ENCODE data around the gene IGF2R. TPM values are rescaled to one million over a fixed set of nuclear protein-coding genes. Genes with fewer than 3 reads are reported as not detected.

Gene IGF2R
- total RNA-seq, 1 donor from 2014 or later = 105 TPM

- H3K27ac Mint-ChIP-seq (ENCODE audit: unreplicated experiment) = no peak overlapping the region
- H3K9me3 Mint-ChIP-seq (ENCODE audit: unreplicated experiment) = peaks cover 4% of the 10 kb centered on the region
- DNase-seq = no peak
- H3K4me3 Mint-ChIP-seq (ENCODE audit: unreplicated experiment) = no peak overlapping the region
- H3K36me3 Mint-ChIP-seq (ENCODE audit: unreplicated experiment) = peaks cover 14% of the 10 kb centered on the region
- no peak for TF ChIP-seq CTCF (IDR thresholded peaks at IDR 0.05; ENCODE audit: partially characterized antibody, unreplicated experiment)
- no peaks in the 10 kb centered on the region for H3K4me1 Mint-ChIP-seq (ENCODE audit: low read depth, unreplicated experiment)
- peaks cover 3% of the 10 kb centered on the region for H3K27me3 Mint-ChIP-seq (ENCODE audit: unreplicated experiment)
These were observed 172.3 kb downstream of the IGF2R start for GRCh38 chr6:160141001-160141726.

- DNase-seq = no peak
- H3K27ac Mint-ChIP-seq (ENCODE audit: unreplicated experiment) = no peak overlapping the region
- H3K4me1 Mint-ChIP-seq (ENCODE audit: low read depth, unreplicated experiment) = no peaks in the 10 kb centered on the region
These were observed 173.3 kb downstream of the IGF2R start for GRCh38 chr6:160142115-160142715.

GRCh38 chr6:160146454-160147145 is 177.7 kb downstream of the IGF2R start:
- Mint-ChIP-seq H3K4me1 (ENCODE audit: low read depth, unreplicated experiment) (no peaks in the 10 kb centered on the region), H3K36me3 (ENCODE audit: unreplicated experiment) (peaks cover 20% of the 10 kb centered on the region), H3K4me3 (ENCODE audit: unreplicated experiment) (no peak overlapping the region), H3K27me3 (ENCODE audit: unreplicated experiment) (peaks cover 2% of the 10 kb centered on the region), H3K9me3 (ENCODE audit: unreplicated experiment) (peaks cover 2% of the 10 kb centered on the region), H3K27ac (ENCODE audit: unreplicated experiment) (no peak overlapping the region)
- TF ChIP-seq CTCF (IDR thresholded peaks at IDR 0.05; ENCODE audit: partially characterized antibody, unreplicated experiment) = no peak
- DNase-seq = no peak

More at GRCh38 chr6:160142115-160142715, 173.3 kb downstream of the IGF2R start:
- Mint-ChIP-seq H3K9me3 (ENCODE audit: unreplicated experiment) (peaks cover 4% of the 10 kb centered on the region), H3K4me3 (ENCODE audit: unreplicated experiment) (peak overlapping the region; percentile 42), H3K27me3 (ENCODE audit: unreplicated experiment) (peaks cover 3% of the 10 kb centered on the region), H3K36me3 (ENCODE audit: unreplicated experiment) (peaks cover 14% of the 10 kb centered on the region)
- no peak for TF ChIP-seq CTCF (IDR thresholded peaks at IDR 0.05; ENCODE audit: partially characterized antibody, unreplicated experiment)

- H3K27ac Mint-ChIP-seq (ENCODE audit: unreplicated experiment) = no peak overlapping the region
- no peak for DNase-seq
- peaks cover 17% of the 10 kb centered on the region for H3K36me3 Mint-ChIP-seq (ENCODE audit: unreplicated experiment)
- peaks cover 2% of the 10 kb centered on the region for H3K27me3 Mint-ChIP-seq (ENCODE audit: unreplicated experiment)
- TF ChIP-seq CTCF (IDR thresholded peaks at IDR 0.05; ENCODE audit: partially characterized antibody, unreplicated experiment) = no peak
- peaks cover 2% of the 10 kb centered on the region for H3K9me3 Mint-ChIP-seq (ENCODE audit: unreplicated experiment)
- no peaks in the 10 kb centered on the region for H3K4me1 Mint-ChIP-seq (ENCODE audit: low read depth, unreplicated experiment)
- H3K4me3 Mint-ChIP-seq (ENCODE audit: unreplicated experiment) = no peak overlapping the region
These were observed 178.3 kb downstream of the IGF2R start for GRCh38 chr6:160147146-160147536.
